LNCaP clone FGC (cell line): ENCODE data around the gene NAA30.

Source experiments
- DNase-seq: peaks from one replicate; pipeline ENCODE4 v3.0.0-alpha.2; 2011; ENCODE audit warnings: low read depth
- H3K4me3 ChIP-seq: 2 replicates; pipeline ENCODE4 v1.5.1; 2011; ENCODE audit warnings: mild to moderate bottlenecking, low read depth, low read length, control low read depth
- TF ChIP-seq, protein P1 (sequence below): IDR thresholded peaks from 2 replicates; pipeline ENCODE4 v1.5.1; 2012; ENCODE audit warnings: mild to moderate bottlenecking; ENCODE audit not compliant: control insufficient read depth, insufficient read depth; ENCODE audit errors: extremely low read depth

The NAA30 gene

DNA sequence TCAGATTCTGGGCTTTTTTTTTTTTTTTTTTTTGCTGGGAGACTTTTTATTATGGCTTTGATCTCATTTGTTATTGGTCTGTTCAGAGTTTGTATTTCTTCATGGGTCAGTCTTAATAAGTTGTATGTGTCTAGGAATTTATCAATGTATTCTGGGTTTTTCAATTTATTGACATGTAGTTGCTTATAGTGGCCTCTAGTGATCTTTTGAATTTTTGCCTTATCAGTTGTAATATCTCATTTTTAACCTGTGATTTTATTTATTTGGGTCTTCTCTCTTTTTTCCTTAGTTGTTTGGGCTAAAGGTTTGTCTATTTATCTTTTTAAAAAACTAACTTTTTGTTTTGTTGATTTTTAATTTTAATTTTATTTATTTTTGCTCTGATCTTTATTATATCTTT is 45.5 kb downstream of the NAA30 start:
- no peak overlapping the region for H3K4me3 ChIP-seq
- DNase-seq = no peak
- TF ChIP-seq, protein P1, sequence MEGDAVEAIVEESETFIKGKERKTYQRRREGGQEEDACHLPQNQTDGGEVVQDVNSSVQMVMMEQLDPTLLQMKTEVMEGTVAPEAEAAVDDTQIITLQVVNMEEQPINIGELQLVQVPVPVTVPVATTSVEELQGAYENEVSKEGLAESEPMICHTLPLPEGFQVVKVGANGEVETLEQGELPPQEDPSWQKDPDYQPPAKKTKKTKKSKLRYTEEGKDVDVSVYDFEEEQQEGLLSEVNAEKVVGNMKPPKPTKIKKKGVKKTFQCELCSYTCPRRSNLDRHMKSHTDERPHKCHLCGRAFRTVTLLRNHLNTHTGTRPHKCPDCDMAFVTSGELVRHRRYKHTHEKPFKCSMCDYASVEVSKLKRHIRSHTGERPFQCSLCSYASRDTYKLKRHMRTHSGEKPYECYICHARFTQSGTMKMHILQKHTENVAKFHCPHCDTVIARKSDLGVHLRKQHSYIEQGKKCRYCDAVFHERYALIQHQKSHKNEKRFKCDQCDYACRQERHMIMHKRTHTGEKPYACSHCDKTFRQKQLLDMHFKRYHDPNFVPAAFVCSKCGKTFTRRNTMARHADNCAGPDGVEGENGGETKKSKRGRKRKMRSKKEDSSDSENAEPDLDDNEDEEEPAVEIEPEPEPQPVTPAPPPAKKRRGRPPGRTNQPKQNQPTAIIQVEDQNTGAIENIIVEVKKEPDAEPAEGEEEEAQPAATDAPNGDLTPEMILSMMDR = no peak

DNA sequence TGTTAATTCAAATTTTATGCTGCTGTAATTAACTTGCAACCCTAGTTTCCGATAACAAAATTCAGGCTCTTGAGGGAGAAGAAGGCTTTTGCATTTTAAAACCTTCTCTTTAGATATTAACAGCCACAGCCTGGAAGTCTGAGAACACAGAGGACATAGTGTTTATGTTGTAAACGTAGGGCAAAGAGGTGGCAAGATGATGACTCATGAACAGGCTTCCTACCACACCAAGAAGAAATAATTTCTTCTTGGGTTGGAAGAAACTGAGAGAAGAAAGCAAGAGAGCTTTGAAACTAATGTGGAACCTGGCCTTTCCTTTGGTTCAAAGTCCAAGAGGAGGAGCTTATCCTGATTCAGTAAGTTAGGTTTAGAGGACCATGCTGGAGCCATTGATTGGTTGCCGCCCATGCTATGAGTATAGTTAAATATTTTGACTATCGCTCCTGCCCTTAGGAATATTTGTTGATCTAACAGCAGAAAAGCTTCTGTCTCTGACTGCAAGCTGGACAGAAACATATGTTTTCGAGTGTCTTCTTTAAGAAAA is 71.5 kb downstream of the NAA30 start:
- DNase-seq = no peak
- TF ChIP-seq, protein P1 = no peak
- H3K4me3 ChIP-seq = no peak overlapping the region

DNA sequence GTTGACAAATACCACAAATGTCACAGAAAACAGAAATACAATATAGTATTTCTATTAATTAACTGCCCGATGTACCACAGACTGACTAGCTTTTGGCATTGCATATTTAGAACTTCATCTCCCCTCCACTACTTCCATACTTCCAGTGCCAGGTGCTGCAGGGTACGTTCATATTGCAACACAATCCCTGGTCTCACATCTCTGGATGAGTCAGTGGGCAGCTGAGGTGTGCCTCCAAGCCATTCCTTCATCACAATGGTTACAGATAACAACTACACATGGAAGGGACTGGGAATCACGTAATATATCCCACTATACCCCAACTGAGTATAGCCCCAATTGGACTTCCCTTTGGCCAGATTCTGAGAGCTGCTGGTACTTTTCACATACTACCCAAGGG is 72.2 kb downstream of the NAA30 start:
- H3K4me3 ChIP-seq = no peak overlapping the region
- no peak for DNase-seq
- TF ChIP-seq, protein P1 = no peak

DNA sequence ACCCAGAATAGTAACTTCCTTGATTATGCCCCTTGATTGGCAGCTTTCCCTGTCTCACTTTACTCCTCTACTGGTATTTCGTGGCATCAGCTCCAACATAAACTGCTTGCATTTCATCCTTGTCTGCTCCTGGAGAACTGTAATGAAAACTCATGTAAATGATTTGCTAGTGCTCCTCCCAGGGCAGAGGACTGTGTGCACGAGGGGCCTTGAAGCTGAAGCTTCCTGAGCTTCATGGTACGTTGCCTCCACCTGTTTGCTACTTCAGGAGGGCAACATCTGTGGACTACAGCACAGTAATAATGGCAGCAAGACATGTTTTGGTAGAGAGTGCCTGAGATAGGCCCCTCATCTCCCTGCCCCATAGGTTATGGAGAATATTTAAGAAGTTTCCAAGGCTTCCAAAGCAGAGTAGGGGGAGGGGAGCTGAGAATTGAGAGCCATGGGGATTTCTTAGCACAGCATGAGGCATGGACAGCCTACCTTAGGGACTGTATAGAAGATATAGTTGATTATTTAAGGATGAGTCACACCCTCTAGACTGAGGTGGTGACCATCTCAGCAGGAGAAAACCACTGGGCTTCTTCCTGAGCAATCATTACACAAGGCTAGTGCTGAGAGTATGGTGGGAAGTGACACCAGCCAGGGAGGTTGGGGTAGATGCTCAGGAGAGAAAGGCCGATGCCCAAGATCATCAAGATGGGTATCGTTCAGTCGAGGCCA is 73.8 kb downstream of the NAA30 start:
- TF ChIP-seq, protein P1 = no peak
- no peak overlapping the region for H3K4me3 ChIP-seq
- DNase-seq = no peak
